OCI-LY7 (cell line): ENCODE measurements around the gene COL4A2.

Experiments
- EZH2phosphoT487 ChIP-seq: fragments of 200-600 bp; sonication (generic); IDR thresholded peaks from 2 replicates; pipeline ENCODE4 v1.6.1; 2018; ENCODE audit warnings: low read depth, borderline replicate concordance, mild to moderate bottlenecking, mixed run types, antibody characterized with exemption, low read length, moderate library complexity, mixed read lengths
- TF ChIP-seq, protein P1 (sequence below): fragments of 200-600 bp; sonication (generic); conservative IDR thresholded peaks from 2 replicates; pipeline ENCODE4 v1.5.1; 2014; ENCODE audit warnings: mild to moderate bottlenecking, antibody characterized with exemption, low read length, moderate library complexity, mixed read lengths

DNA sequence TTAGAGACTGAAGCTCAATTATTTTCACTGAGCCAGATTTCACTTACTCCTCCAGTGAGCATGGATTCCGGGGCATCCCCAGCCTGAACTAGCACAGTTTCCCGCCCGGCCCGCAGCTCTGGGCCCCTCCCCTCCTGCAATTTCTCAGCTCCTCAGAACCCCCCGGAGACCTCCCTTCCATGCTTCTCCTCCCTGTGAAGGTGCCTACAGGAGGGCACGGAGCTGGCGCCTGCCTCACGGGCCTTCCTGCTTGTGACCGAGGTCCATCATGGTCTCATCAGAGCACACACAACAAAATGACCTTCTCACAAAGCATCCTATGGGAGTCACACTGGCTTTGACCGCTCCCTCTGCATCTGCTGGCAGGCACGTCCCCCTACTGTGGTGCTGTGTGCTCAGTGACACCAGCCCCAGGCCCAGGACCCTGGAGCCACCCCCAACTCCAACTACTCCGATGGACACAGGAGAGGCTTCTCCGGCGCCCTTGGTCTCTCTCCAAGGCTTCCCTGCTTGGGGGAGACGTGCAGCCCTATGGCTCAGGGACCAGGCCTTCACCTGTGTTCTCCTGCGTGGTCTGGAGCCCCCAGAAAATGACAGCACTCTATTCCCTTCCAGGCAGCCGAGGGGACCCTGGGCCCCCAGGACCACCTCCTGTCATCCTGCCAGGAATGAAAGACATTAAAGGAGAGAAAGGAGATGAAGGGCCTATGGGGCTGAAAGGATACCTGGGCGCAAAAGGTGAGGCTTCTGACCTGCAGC is 177.4 kb downstream of the COL4A2 start:
- TF ChIP-seq EZH2phosphoT487, result no peak
- TF ChIP-seq, protein P1, sequence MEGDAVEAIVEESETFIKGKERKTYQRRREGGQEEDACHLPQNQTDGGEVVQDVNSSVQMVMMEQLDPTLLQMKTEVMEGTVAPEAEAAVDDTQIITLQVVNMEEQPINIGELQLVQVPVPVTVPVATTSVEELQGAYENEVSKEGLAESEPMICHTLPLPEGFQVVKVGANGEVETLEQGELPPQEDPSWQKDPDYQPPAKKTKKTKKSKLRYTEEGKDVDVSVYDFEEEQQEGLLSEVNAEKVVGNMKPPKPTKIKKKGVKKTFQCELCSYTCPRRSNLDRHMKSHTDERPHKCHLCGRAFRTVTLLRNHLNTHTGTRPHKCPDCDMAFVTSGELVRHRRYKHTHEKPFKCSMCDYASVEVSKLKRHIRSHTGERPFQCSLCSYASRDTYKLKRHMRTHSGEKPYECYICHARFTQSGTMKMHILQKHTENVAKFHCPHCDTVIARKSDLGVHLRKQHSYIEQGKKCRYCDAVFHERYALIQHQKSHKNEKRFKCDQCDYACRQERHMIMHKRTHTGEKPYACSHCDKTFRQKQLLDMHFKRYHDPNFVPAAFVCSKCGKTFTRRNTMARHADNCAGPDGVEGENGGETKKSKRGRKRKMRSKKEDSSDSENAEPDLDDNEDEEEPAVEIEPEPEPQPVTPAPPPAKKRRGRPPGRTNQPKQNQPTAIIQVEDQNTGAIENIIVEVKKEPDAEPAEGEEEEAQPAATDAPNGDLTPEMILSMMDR, result no peak
